KMS-11 (cell line): ENCODE data around the gene E2F6.

Source experiments
- H2AFZ ChIP-seq: fragments of 200-600 bp; sonication (generic); 2 replicates; pipeline ENCODE4 v1.6.1; 2016; ENCODE audit warnings: antibody characterized with exemption, mixed run types, low read depth
- H3K27ac ChIP-seq: fragments of 200-600 bp; sonication (generic); 2 replicates; pipeline ENCODE4 v1.6.1; 2016; ENCODE audit warnings: mild to moderate bottlenecking, mixed run types
- H3K27me3 ChIP-seq: fragments of 200-600 bp; sonication (generic); 2 replicates; pipeline ENCODE4 v1.6.1; 2017; ENCODE audit warnings: mild to moderate bottlenecking, low read depth, mixed run types, moderate library complexity; ENCODE audit not compliant: insufficient read depth
- H3K36me3 ChIP-seq: fragments of 200-600 bp; sonication (generic); 2 replicates; pipeline ENCODE4 v1.6.1; 2017; ENCODE audit warnings: mild to moderate bottlenecking, mixed run types; ENCODE audit not compliant: insufficient read depth
- H3K4me1 ChIP-seq: fragments of 200-600 bp; sonication (generic); 2 replicates; pipeline ENCODE4 v1.6.1; 2016; ENCODE audit warnings: mild to moderate bottlenecking, low read depth, mixed run types; ENCODE audit not compliant: poor library complexity, severe bottlenecking
- H3K4me2 ChIP-seq: fragments of 200-600 bp; sonication (generic); 2 replicates; pipeline ENCODE4 v1.7.0; 2016; ENCODE audit warnings: mild to moderate bottlenecking, mixed run types
- H3K4me3 ChIP-seq: fragments of 200-600 bp; sonication (generic); IDR thresholded peaks from 2 replicates; pipeline ENCODE4 v1.6.1; 2017; ENCODE audit warnings: low read depth, low read length, mixed read lengths; ENCODE audit not compliant: insufficient read depth
- H3K79me2 ChIP-seq: fragments of 200-600 bp; sonication (generic); 2 replicates; pipeline ENCODE4 v1.6.1; 2016; ENCODE audit warnings: low read depth, mixed run types; ENCODE audit not compliant: insufficient read depth
- H3K9ac ChIP-seq: fragments of 200-600 bp; sonication (generic); 2 replicates; pipeline ENCODE4 v1.6.1; 2016; ENCODE audit warnings: mild to moderate bottlenecking, mixed run types
- H4K20me1 ChIP-seq: fragments of 200-600 bp; sonication (generic); 2 replicates; pipeline ENCODE4 v1.6.1; 2016; ENCODE audit warnings: mild to moderate bottlenecking, mixed run types; ENCODE audit not compliant: insufficient read depth
- CTCF ChIP-seq: fragments of 200-600 bp; sonication (generic); conservative IDR thresholded peaks from 2 replicates; pipeline ENCODE4 v1.6.1; 2017; ENCODE audit warnings: low read depth, mild to moderate bottlenecking, antibody characterized with exemption, low read length, moderate library complexity, mixed read lengths

The E2F6 gene

GRCh38 chr2:11495844-11496681, 30.1 kb upstream of the E2F6 start:
- no peak overlapping the region for H3K27ac ChIP-seq
- H4K20me1 ChIP-seq, result no peaks in the 10 kb centered on the region
- H3K27me3 ChIP-seq, result no peaks in the 10 kb centered on the region
- H2AFZ ChIP-seq, result no peak overlapping the region
- no peaks in the 10 kb centered on the region for H3K79me2 ChIP-seq
- no peak overlapping the region for H3K4me3 ChIP-seq
- H3K36me3 ChIP-seq, result no peaks in the 10 kb centered on the region
- no peak overlapping the region for H3K4me2 ChIP-seq
- no peak for TF ChIP-seq CTCF
- H3K9ac ChIP-seq, result no peak overlapping the region
- H3K4me1 ChIP-seq, result peaks cover 77% of the 10 kb centered on the region

DNA sequence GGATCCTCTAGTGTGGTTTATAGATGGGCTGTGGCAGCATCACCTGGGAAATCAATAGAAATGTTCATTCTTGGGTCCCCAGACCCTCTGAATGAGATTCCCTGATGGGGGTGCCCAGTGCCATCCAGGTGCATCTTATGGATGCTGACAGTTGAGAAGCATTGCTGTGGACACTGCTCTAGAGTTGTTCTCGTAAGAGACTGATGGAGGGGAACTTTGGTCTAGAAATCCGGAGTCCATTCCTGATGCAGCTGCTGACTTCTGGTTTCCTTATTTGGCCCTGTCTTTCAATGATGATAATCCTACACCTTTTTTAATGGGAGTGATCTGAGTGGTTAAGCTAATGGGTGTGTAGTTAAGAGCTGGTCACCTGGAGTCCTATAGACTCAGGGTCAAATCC, 28.3 kb upstream of the E2F6 start:
- Histone ChIP-seq H3K4me2 (no peak overlapping the region), H3K27ac (no peak overlapping the region), H3K4me3 (no peak overlapping the region), H3K79me2 (no peaks in the 10 kb centered on the region), H3K36me3 (no peaks in the 10 kb centered on the region), H3K27me3 (no peaks in the 10 kb centered on the region), H3K9ac (no peak overlapping the region), H3K4me1 (peaks cover 70% of the 10 kb centered on the region), H2AFZ (no peak overlapping the region), H4K20me1 (no peaks in the 10 kb centered on the region)
- no peak for TF ChIP-seq CTCF

DNA sequence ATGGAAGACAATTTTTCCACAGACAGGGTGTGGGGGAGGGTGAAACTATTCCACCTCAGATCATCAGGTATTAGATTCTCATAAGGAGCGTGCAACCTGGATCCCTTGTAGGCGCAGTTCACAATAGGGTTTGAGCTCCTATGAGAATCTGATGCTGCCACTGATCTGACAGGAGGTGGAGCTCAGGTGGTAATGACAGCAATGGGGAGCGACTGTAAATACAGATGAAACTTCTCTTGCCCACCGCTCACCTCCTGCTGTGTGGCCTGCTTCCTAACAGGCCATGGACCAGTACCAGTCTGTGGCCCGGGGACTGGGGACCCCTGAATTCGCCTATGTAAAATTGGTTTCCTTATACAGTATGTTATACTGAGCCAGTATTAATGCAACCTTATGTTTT, 27.3 kb upstream of the E2F6 start:
- Histone ChIP-seq H3K79me2 (no peaks in the 10 kb centered on the region), H2AFZ (no peak overlapping the region)

DNA sequence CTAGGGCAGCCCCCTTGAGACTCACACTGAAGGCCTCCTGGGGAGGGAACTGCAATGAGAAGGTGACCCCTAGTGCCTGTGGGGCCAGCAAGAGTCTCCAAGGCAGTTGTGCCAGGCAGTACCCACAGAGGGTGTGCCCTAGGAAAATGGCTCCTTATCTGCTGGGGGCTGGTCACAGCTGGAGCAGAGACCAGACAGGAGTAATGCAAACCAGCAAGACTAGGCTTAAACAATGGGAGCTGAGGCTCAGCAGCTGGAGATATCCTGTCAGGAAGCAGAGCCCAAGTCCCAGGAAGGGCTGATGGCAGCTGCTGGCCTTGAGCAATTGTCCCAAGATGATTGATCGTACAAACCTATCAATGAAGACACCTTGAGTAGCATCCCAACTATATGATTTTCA, 26.8 kb upstream of the E2F6 start:
- no peak overlapping the region for H3K4me2 ChIP-seq
- H3K4me3 ChIP-seq, result no peak overlapping the region
- no peaks in the 10 kb centered on the region for H3K36me3 ChIP-seq
- H2AFZ ChIP-seq, result no peak overlapping the region
- H3K79me2 ChIP-seq, result no peaks in the 10 kb centered on the region
- H3K27me3 ChIP-seq, result no peaks in the 10 kb centered on the region
- H3K27ac ChIP-seq, result no peak overlapping the region
- no peak overlapping the region for H3K9ac ChIP-seq
- no peak for TF ChIP-seq CTCF
- no peaks in the 10 kb centered on the region for H4K20me1 ChIP-seq
- H3K4me1 ChIP-seq, result peaks cover 54% of the 10 kb centered on the region

More for the DNA sequence above, 27.3 kb upstream of the E2F6 start:
- Histone ChIP-seq H3K36me3 (no peaks in the 10 kb centered on the region), H4K20me1 (no peaks in the 10 kb centered on the region), H3K9ac (no peak overlapping the region), H3K4me3 (no peak overlapping the region), H3K27ac (no peak overlapping the region), H3K4me1 (peaks cover 60% of the 10 kb centered on the region), H3K4me2 (no peak overlapping the region), H3K27me3 (no peaks in the 10 kb centered on the region)
- TF ChIP-seq CTCF, result no peak
